ENCODE results near the gene SPATA31D3. TPM values are rescaled to one million over a fixed set of nuclear protein-coding genes. Genes with fewer than 3 reads are reported as not detected.

Gene SPATA31D3
- total RNA-seq, 1 experiment from 2014 or later: not detected

- Histone ChIP-seq H2BK5ac (ENCODE audit: insufficient read length, low read length) (no peak overlapping the region), H3K4me2 (ENCODE audit: insufficient read depth, insufficient read length, low read length) (no peak overlapping the region), H4K20me1 (ENCODE audit: control insufficient read depth, insufficient read depth, insufficient read length) (no peaks in the 10 kb centered on the region), H3K56ac (ENCODE audit: insufficient read length, low read depth, low read length) (no peak overlapping the region), H3K4me1 (ENCODE audit: insufficient read depth, low read length) (no peaks in the 10 kb centered on the region; the same call in 1 of the 2 replicates), H3K27me3 (ENCODE audit: insufficient read depth, low read length) (no peaks in the 10 kb centered on the region), H2BK20ac (ENCODE audit: low read depth, low read length, poor library complexity, severe bottlenecking) (no peak overlapping the region), H3K14ac (ENCODE audit: insufficient read depth, low read length) (no peak overlapping the region), H3T11ph (ENCODE audit: low read length) (no peak overlapping the region), H2BK120ac (ENCODE audit: low read depth, low read length, poor library complexity, severe bottlenecking) (no peak overlapping the region), H2AFZ (ENCODE audit: low read length) (no peak overlapping the region), H2BK12ac (ENCODE audit: insufficient read length, low read depth, low read length) (no peak overlapping the region), H3K79me2 (ENCODE audit: insufficient read depth, low read length) (no peaks in the 10 kb centered on the region), H3K27ac (ENCODE audit: insufficient read length, low read depth, low read length) (no peak overlapping the region), H3K18ac (ENCODE audit: insufficient read length, low read depth, low read length) (no peak overlapping the region), H3K9me3 (ENCODE audit: control insufficient read depth, low read depth, low read length) (no peaks in the 10 kb centered on the region), H3K4ac (ENCODE audit: low read depth, low read length) (no peak overlapping the region), H3K23ac (ENCODE audit: insufficient read length, low read depth, low read length) (no peak overlapping the region), H2AK5ac (ENCODE audit: insufficient read length, low read length) (no peak overlapping the region), H3K9ac (ENCODE audit: extremely low read depth, insufficient read length, low read length) (no peak overlapping the region), H4K8ac (replicated peaks; ENCODE audit: insufficient read length, low read depth, low read length) (no peak overlapping the region), H3K23me2 (ENCODE audit: insufficient read length, low read depth, low read length, poor library complexity, severe bottlenecking) (no peaks in the 10 kb centered on the region), H4K5ac (ENCODE audit: insufficient read length, low read depth, low read length) (no peak overlapping the region), H4K91ac (ENCODE audit: insufficient read length, low read depth, low read length) (no peak overlapping the region), H3K79me1 (ENCODE audit: insufficient read depth, low read depth, low read length, poor library complexity, severe bottlenecking) (no peaks in the 10 kb centered on the region), H2BK15ac (ENCODE audit: low read depth, low read length) (no peak overlapping the region)
- H3K4me3 Mint-ChIP-seq: no peak overlapping the region
- TF ChIP-seq, protein P1, sequence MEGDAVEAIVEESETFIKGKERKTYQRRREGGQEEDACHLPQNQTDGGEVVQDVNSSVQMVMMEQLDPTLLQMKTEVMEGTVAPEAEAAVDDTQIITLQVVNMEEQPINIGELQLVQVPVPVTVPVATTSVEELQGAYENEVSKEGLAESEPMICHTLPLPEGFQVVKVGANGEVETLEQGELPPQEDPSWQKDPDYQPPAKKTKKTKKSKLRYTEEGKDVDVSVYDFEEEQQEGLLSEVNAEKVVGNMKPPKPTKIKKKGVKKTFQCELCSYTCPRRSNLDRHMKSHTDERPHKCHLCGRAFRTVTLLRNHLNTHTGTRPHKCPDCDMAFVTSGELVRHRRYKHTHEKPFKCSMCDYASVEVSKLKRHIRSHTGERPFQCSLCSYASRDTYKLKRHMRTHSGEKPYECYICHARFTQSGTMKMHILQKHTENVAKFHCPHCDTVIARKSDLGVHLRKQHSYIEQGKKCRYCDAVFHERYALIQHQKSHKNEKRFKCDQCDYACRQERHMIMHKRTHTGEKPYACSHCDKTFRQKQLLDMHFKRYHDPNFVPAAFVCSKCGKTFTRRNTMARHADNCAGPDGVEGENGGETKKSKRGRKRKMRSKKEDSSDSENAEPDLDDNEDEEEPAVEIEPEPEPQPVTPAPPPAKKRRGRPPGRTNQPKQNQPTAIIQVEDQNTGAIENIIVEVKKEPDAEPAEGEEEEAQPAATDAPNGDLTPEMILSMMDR (conservative IDR thresholded peaks at IDR 0.05): no peak
- peaks cover 5 to 9% of the 10 kb centered on the region in 2 experiments; a peak in 2 of 4 replicates for H3K4me1 Mint-ChIP-seq
- no peaks in the 10 kb centered on the region for H3K36me3 Mint-ChIP-seq (ENCODE audit: insufficient read depth in 1 of 3, low read depth in 3 of 3)
- H3K27ac Mint-ChIP-seq: no peak overlapping the region; a peak in 1 of 7 replicates
- DNase-seq: no peak
- H3K27me3 Mint-ChIP-seq (ENCODE audit: low read depth): no peaks in the 10 kb centered on the region
- peaks cover 2% of the 10 kb centered on the region in 2 experiments; a peak in 3 of 5 replicates for H3K9me3 Mint-ChIP-seq
Measured at GRCh38 chr9:81896070-81896469, 47.2 kb upstream of the SPATA31D3 start.

Data from H9 (cell line).